OCI-LY3 (cell line): ENCODE results near the gene NFIA.

Experiments
- H2AFZ ChIP-seq: fragments of 200-600, 300-600 bp; shearing (Covaris generic); 2 replicates; pipeline ENCODE4 v1.6.0; 2014; ENCODE audit warnings: antibody characterized with exemption, low read depth, low read length
- H3K27ac ChIP-seq: fragments of 200-600, 300-600 bp; sonication (generic); 2 replicates; pipeline ENCODE4 v1.5.1; 2014; ENCODE audit warnings: mild to moderate bottlenecking, low read length, moderate library complexity, mixed read lengths
- H3K27me3 ChIP-seq: fragments of 200-600, 300-600 bp; sonication (generic); 2 replicates; pipeline ENCODE4 v1.6.1; 2014; ENCODE audit warnings: low read depth, low read length, mixed read lengths
- H3K36me3 ChIP-seq: fragments of 200-600, 300-600 bp; sonication (generic); replicated peaks from 2 replicates; pipeline ENCODE3; 2014; ENCODE audit warnings: low read depth, low read length, mixed read lengths
- H3K4me1 ChIP-seq: fragments of 300-600, 200-600 bp; sonication (generic); 2 replicates; pipeline ENCODE4 v1.6.1; 2014; ENCODE audit warnings: low read length, mixed read lengths
- H3K4me2 ChIP-seq: fragments of 200-600, 300-600 bp; sonication (generic); 2 replicates; pipeline ENCODE4 v1.6.1; 2014; ENCODE audit warnings: low read length, mixed read lengths
- H3K4me3 ChIP-seq: fragments of 300-600, 200-600 bp; sonication (generic); 2 replicates; pipeline ENCODE4 v1.5.1; 2014; ENCODE audit warnings: antibody characterized with exemption, mild to moderate bottlenecking, low read length, moderate library complexity
- H3K79me2 ChIP-seq: fragments of 300-600, 200-600 bp; shearing (Covaris generic); 2 replicates; pipeline ENCODE4 v1.6.1; 2014; ENCODE audit warnings: mild to moderate bottlenecking, low read length, mixed read lengths
- H3K9ac ChIP-seq: fragments of 300-600, 200-600 bp; shearing (Covaris generic); 2 replicates; pipeline ENCODE4 v1.6.0; 2014; ENCODE audit warnings: mild to moderate bottlenecking, low read length, moderate library complexity
- H3K9me3 ChIP-seq: fragments of 200-600, 300-600 bp; shearing (Covaris generic); 2 replicates; pipeline ENCODE4 v1.6.1; 2014; ENCODE audit warnings: low read length, mixed read lengths; ENCODE audit not compliant: insufficient read depth
- H4K20me1 ChIP-seq: fragments of 200-600, 300-600 bp; sonication (generic); 2 replicates; pipeline ENCODE4 v1.6.1; 2016; ENCODE audit warnings: low read length, mixed read lengths; ENCODE audit not compliant: insufficient read depth
- CTCF ChIP-seq: fragments of 200-600, 300-600 bp; sonication (generic); IDR thresholded peaks from 2 replicates; pipeline ENCODE4 v1.5.1; 2014; ENCODE audit warnings: antibody characterized with exemption, low read length, low read depth
- EZH2phosphoT487 ChIP-seq: fragments of 200-600 bp; shearing (Covaris generic); IDR thresholded peaks from 2 replicates; pipeline ENCODE4 v1.6.1; 2018; ENCODE audit warnings: antibody characterized with exemption, mixed run types, low read depth

The NFIA gene

GRCh38 chr1:61445269-61445825 is 363.0 kb downstream of the NFIA start:
- no peaks in the 10 kb centered on the region for H3K27me3 ChIP-seq
- TF ChIP-seq EZH2phosphoT487 = no peak
- TF ChIP-seq CTCF = no peak
- H3K4me2 ChIP-seq = no peak overlapping the region
- no peaks in the 10 kb centered on the region for H3K9me3 ChIP-seq
- H3K79me2 ChIP-seq = no peaks in the 10 kb centered on the region
- H3K27ac ChIP-seq = no peak overlapping the region
- no peaks in the 10 kb centered on the region for H4K20me1 ChIP-seq
- no peak overlapping the region for H3K4me3 ChIP-seq
- no peak overlapping the region for H2AFZ ChIP-seq
- no peaks in the 10 kb centered on the region for H3K4me1 ChIP-seq
- H3K9ac ChIP-seq = no peak overlapping the region
- H3K36me3 ChIP-seq = no peaks in the 10 kb centered on the region

GRCh38 chr1:61446531-61446991 is 364.2 kb downstream of the NFIA start:
- Histone ChIP-seq H4K20me1 (no peaks in the 10 kb centered on the region), H3K4me3 (no peak overlapping the region), H2AFZ (no peak overlapping the region), H3K27ac (no peak overlapping the region), H3K4me2 (no peak overlapping the region), H3K79me2 (no peaks in the 10 kb centered on the region), H3K9ac (no peak overlapping the region), H3K36me3 (no peaks in the 10 kb centered on the region), H3K4me1 (no peaks in the 10 kb centered on the region), H3K27me3 (no peaks in the 10 kb centered on the region), H3K9me3 (no peaks in the 10 kb centered on the region)
- TF ChIP-seq EZH2phosphoT487 (no peak), CTCF (no peak)

GRCh38 chr1:61447106-61447967 is 365.0 kb downstream of the NFIA start:
- Histone ChIP-seq H3K4me3 (no peak overlapping the region), H3K36me3 (no peaks in the 10 kb centered on the region), H3K9me3 (no peaks in the 10 kb centered on the region), H3K27me3 (no peaks in the 10 kb centered on the region), H2AFZ (no peak overlapping the region), H3K4me1 (no peaks in the 10 kb centered on the region), H3K79me2 (no peaks in the 10 kb centered on the region), H4K20me1 (no peaks in the 10 kb centered on the region), H3K9ac (no peak overlapping the region), H3K4me2 (no peak overlapping the region), H3K27ac (no peak overlapping the region)
- no peak for TF ChIP-seq CTCF
- no peak for TF ChIP-seq EZH2phosphoT487

- Histone ChIP-seq H3K9me3 (no peaks in the 10 kb centered on the region), H3K9ac (no peak overlapping the region), H2AFZ (no peak overlapping the region), H3K4me2 (no peak overlapping the region), H3K36me3 (no peaks in the 10 kb centered on the region), H3K27me3 (no peaks in the 10 kb centered on the region), H4K20me1 (no peaks in the 10 kb centered on the region), H3K4me3 (no peak overlapping the region), H3K27ac (no peak overlapping the region), H3K79me2 (no peaks in the 10 kb centered on the region), H3K4me1 (no peaks in the 10 kb centered on the region)
- TF ChIP-seq CTCF (no peak), EZH2phosphoT487 (no peak)
These were observed 365.6 kb downstream of the NFIA start for GRCh38 chr1:61447968-61448430.
